GM12864 (cell line): ENCODE measurements around the gene SPATA21.

ENCODE experiments used
- DNase-seq: peaks from one replicate; pipeline ENCODE4 v3.0.0-alpha.2; 2011; ENCODE audit warnings: low read depth
- H3K4me3 ChIP-seq: 2 replicates; pipeline ENCODE4 v1.5.1; 2011; ENCODE audit warnings: mild to moderate bottlenecking, low read depth, low read length, control low read depth
- TF ChIP-seq, protein P1 (sequence below): IDR thresholded peaks from 2 replicates; pipeline ENCODE4 v1.5.1; 2011; ENCODE audit warnings: low read depth, mild to moderate bottlenecking, moderate library complexity, low read length, control low read depth, inconsistent platforms; ENCODE audit errors: missing control alignments

SPATA21 gene

DNA sequence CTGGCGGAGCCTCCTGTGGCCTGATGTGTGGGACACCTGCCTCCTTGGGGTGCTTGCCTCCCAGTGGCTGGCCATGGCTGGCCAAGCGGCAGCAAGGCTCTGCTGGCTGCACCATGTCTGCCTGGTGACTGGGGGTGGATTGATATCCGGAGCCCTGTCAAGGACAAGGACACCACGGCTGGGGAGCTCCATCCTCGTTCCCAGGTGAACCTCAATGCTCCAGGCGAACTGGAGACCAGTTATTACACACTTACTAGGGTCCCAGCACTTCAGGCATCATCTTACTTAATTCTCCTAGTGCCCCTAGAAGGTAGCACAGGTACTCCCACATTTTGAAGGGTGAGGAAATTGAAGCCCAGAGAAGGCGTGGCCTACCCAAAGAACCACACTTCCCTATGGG is 15.2 kb downstream of the SPATA21 start:
- TF ChIP-seq, protein P1, sequence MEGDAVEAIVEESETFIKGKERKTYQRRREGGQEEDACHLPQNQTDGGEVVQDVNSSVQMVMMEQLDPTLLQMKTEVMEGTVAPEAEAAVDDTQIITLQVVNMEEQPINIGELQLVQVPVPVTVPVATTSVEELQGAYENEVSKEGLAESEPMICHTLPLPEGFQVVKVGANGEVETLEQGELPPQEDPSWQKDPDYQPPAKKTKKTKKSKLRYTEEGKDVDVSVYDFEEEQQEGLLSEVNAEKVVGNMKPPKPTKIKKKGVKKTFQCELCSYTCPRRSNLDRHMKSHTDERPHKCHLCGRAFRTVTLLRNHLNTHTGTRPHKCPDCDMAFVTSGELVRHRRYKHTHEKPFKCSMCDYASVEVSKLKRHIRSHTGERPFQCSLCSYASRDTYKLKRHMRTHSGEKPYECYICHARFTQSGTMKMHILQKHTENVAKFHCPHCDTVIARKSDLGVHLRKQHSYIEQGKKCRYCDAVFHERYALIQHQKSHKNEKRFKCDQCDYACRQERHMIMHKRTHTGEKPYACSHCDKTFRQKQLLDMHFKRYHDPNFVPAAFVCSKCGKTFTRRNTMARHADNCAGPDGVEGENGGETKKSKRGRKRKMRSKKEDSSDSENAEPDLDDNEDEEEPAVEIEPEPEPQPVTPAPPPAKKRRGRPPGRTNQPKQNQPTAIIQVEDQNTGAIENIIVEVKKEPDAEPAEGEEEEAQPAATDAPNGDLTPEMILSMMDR, result no peak
- DNase-seq, result no peak
- H3K4me3 ChIP-seq, result no peak overlapping the region

DNA sequence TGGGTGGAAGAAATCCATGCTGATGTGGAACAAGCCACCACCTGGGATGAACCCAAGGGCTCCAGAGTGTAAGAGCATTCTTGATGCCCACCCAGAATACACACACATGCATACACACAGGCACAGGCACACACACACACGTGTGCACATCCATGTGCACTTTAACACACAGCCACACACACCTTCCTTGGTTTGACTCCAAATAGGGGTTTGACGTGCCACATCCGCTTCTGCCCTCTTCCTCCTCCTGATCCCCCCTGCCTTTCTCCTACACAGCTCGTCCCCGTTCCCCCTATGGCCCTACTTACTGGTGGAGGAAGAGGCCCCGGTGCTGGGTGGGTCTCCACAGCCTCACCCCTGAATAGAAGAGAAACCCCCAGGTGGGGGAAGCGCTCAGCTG is 16.0 kb downstream of the SPATA21 start:
- TF ChIP-seq, protein P1, result no peak
- no peak overlapping the region for H3K4me3 ChIP-seq
- no peak for DNase-seq

DNA sequence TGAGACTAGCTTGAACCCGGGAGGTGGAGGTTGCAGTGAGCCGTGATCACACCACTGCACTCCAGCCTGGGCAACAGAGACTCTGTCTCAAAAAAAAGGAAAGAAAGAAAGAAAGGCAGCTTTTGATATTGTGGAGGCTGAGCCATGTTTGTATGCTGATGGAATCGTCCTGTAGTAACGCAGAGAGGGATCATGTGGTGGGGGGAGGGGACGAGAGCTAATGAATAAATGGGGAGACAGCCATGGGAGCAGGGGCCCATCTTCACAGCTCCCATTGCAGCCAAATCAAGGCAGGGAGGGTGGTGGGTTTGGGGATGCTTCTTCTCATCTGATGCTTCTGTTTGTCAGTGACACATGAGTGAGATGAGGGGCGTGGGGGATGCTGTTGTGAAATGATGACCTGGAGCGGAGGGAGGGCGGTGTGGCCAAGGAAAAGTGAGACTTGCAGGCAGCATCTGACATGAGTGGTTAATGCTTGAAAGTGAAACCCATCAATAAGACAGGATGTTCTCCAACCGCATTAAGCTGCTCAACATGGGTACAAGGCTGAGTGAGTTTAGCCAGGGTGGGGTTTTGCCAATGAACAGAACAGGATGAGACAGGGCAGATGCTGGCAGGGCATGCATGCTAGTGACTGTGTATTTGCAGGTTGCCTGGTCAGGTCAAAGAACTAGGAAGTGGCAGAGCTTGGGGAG is 16.7 kb downstream of the SPATA21 start:
- no peak overlapping the region for H3K4me3 ChIP-seq
- DNase-seq, result peak; percentile 74
- TF ChIP-seq, protein P1, result no peak

DNA sequence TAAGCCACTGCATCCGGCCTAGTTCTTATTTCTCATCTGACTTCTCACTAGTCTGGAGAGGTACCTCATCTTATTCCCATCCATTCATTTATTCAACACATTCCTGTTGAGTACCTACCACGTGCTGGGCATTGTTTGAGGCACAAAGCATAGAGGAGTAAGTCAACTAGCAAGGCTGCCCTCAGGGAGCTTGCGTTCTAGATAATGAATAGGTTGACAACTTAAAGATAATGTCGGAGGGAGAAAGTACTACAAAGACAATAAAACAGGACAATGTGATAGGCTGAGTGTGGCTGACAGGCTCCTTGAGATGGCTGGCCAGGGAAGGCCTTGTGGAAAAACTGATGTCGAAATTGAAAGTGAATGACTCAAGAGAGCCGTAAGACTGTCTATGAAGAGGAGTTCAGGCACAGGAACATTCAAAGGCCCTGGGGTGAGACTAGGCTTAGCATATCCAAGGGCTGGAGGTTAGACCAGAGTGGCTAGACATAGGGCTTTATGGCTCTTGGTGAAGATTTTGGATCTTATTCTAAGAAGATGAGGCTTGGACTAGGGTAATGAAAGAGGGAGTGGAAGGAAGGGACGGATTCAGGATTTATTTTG is 18.3 kb downstream of the SPATA21 start:
- TF ChIP-seq, protein P1, result no peak
- no peak overlapping the region for H3K4me3 ChIP-seq
- DNase-seq, result no peak

DNA sequence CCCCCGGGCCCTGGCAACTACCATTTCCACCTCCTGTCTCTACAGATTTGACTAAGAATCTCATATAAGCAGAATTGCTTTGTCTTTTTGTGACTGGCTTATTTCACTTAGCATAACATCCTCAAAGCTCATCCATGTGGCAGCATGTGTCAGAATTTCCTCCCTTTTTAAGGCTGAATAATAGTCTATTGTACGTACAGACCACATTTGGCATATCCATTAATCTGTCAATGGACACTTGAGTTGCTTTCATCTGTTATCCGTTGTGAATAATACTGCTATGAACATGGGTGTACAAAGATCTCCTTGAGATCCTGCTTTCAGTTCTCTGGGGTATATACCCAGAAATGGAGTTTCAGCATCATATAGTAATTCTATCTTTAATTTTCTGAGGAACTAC is 24.0 kb downstream of the SPATA21 start:
- no peak for DNase-seq
- H3K4me3 ChIP-seq, result no peak overlapping the region
- TF ChIP-seq, protein P1, result no peak

DNA sequence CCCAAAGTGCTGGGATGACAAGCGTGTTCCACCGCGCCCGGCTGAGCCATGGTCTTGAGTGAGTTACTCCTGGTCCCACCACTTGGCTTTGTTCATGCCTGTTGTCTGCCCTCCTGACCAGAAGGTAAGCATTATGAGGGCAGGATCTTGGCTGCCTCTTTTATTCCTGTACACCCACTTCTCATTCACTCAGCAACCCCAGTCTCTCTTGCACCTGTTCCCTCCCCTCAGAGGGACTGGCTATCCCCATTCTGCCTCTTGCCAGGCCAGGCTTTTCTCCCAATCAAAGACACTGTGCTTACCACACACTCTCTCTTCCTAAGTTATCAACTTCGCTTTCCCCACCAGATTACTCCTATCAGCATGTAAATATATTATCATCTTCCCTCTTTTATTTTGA is 26.4 kb downstream of the SPATA21 start:
- no peak overlapping the region for H3K4me3 ChIP-seq
- TF ChIP-seq, protein P1, result no peak
- DNase-seq, result no peak
